Measurements from ENCODE around the gene WDR88. TPM values are rescaled to one million over a fixed set of nuclear protein-coding genes. Genes with fewer than 3 reads are reported as not detected.

Gene WDR88
- total and polyA plus RNA-seq, 9 donors, result 0.09 to 1.3 (median 0.47) TPM

DNA sequence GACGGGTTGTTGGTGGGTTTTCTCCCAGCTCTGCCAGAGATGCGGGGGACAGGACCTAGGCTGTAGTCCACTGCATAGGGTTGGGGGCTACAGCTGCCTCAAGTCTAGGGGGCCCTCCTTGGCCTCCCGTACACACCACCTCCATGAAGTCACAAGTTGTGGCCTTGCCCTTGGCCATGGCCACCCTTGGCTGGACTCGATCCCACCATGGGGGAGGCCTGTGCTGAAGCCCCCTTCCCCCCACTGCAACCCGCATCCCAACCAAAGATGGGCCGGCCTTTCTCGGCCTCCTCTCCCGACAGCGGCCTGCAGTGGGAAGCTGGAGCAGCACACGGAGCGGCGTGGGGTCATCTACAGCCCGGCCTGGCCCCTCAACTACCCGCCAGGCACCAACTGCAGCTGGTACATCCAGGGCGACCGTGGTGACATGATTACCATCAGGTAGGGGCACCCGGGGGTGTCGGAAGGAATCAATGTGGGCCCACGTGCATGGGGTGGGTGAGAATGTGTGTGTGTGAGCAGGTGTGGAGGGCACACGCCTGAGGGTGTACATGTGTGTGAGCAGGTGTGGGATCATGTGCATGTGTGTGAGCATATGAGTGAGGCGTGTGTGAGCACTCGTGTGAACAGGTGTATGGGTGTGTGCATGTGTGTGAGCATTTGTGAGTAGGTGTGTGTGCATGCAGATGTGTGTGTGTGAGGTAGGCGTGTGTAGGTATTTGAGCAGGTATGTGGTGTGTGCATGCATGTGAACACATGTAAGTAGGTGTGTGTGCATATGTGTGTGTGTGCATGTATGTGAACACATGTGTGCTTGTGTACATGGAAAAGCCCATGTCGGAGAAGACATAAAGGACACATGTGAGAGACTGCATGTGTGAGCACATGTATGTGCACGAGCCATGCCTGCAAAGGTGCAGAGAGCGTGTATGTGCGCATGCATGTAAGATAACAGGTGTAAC, 70.9 kb downstream of the WDR88 start:
- Histone ChIP-seq H3K4me3 (ENCODE audit: low read length) (no peak overlapping the region), H3K9me3 (replicated peaks; ENCODE audit: control insufficient read depth, low read depth, low read length) (no peaks in the 10 kb centered on the region), H3K36me3 (ENCODE audit: control insufficient read depth, insufficient read depth, low read length) (peaks cover 59% of the 10 kb centered on the region), H3K4me1 (ENCODE audit: control insufficient read depth, insufficient read depth, low read length) (peaks cover 9% of the 10 kb centered on the region), H3K27me3 (ENCODE audit: control insufficient read depth, insufficient read depth, low read length) (no peaks in the 10 kb centered on the region), H3K27ac (ENCODE audit: low read length) (no peak overlapping the region)
- no peak for DNase-seq
- whole genome bisulfite sequencing (ENCODE audit: insufficient coverage), result 88% methylated on average over 23 of the region's 27 CpGs

DNA sequence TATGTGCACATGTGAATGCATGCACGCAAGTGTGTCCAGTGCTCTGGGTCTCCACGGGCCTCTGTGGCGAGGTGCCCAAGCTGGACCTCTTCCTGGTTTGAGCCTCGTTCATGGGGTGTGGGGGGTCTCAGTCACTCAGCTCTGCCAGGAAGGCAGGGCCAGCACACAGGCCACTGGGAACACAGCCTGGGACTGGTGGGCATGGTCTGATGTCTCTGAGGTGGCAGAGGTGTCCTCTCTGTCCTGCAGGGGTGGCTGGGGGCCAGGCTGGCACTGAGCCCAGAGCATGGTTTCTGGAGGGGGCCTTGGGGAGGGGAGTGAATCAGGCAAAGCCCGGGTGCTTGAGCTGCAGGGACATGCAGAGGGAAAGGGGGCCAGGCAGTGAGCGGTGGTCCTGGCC, 71.6 kb downstream of the WDR88 start:
- peaks cover 11% of the 10 kb centered on the region for H3K4me1 ChIP-seq (ENCODE audit: control insufficient read depth, insufficient read depth, low read length)
- no peaks in the 10 kb centered on the region for H3K27me3 ChIP-seq (ENCODE audit: control insufficient read depth, insufficient read depth, low read length)
- peaks cover 56% of the 10 kb centered on the region for H3K36me3 ChIP-seq (ENCODE audit: control insufficient read depth, insufficient read depth, low read length)
- no peak overlapping the region for H3K4me3 ChIP-seq (ENCODE audit: low read length)
- DNase-seq, result no peak
- no peaks in the 10 kb centered on the region for H3K9me3 ChIP-seq (replicated peaks; ENCODE audit: control insufficient read depth, low read depth, low read length)
- H3K27ac ChIP-seq (ENCODE audit: low read length), result no peak overlapping the region
- 38% methylated on average over 6 of the region's 6 CpGs for WGBS (ENCODE audit: insufficient coverage)

DNA sequence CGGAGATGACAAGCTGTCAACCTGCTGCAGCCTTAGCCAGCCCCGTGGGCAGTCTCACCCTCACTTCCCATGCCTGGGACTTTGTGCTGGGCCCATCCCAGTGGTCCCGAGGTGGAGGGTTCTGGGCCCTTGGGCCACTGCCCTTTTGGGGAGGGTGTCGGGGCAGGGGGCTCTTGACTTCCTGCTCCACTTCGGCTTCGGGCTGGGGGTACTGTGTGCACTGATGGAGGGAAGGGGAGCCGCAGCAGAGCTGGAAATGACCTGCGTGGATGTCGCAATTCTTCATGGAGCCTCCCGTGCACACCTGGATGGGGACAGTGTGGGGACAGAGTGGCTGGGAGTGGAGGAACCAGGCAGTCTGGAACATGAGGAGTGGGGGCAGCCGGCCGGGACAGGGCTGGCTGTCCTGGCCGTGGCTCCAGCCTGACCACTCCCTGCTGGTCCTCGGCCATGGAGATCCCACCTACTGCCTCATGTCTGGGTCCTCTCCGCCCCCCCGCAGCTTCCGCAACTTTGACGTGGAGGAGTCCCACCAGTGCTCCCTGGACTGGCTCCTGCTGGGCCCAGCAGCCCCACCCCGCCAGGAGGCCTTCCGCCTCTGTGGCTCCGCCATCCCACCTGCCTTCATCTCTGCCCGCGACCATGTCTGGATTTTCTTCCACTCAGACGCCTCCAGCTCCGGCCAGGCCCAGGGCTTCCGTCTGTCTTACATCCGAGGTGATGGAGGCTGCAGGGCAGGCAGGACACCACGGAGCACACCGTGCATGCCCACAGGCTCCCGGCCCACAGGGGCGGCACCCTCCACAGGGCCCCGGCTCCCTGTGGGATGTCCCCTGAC, 72.4 kb downstream of the WDR88 start:
- WGBS (ENCODE audit: insufficient coverage), result 85% methylated on average over 29 of the region's 32 CpGs
- no peak overlapping the region for H3K27ac ChIP-seq (ENCODE audit: low read length)
- H3K9me3 ChIP-seq (replicated peaks; ENCODE audit: control insufficient read depth, low read depth, low read length), result no peaks in the 10 kb centered on the region
- no peak overlapping the region for H3K4me3 ChIP-seq (ENCODE audit: low read length)
- no peaks in the 10 kb centered on the region for H3K27me3 ChIP-seq (ENCODE audit: control insufficient read depth, insufficient read depth, low read length)
- H3K36me3 ChIP-seq (ENCODE audit: control insufficient read depth, insufficient read depth, low read length), result peaks cover 48% of the 10 kb centered on the region
- DNase-seq, result no peak
- peaks cover 17% of the 10 kb centered on the region for H3K4me1 ChIP-seq (ENCODE audit: control insufficient read depth, insufficient read depth, low read length)

DNA sequence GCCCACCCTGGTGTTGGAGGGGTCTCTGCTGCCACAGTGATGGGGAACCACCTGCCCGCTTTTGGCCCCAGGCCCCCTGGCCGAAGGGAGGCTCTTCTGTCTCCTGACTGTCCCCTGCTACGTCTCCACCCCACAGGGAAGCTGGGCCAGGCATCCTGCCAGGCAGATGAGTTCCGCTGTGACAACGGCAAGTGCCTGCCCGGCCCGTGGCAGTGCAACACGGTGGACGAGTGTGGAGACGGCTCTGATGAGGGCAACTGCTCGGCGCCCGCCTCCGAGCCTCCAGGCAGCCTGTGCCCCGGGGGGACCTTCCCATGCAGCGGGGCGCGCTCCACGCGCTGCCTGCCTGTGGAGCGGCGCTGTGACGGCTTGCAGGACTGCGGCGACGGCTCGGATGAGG, 73.2 kb downstream of the WDR88 start:
- Histone ChIP-seq H3K4me1 (ENCODE audit: control insufficient read depth, insufficient read depth, low read length) (peaks cover 23% of the 10 kb centered on the region), H3K4me3 (ENCODE audit: low read length) (no peak overlapping the region), H3K36me3 (ENCODE audit: control insufficient read depth, insufficient read depth, low read length) (peaks cover 46% of the 10 kb centered on the region), H3K27ac (ENCODE audit: low read length) (no peak overlapping the region), H3K9me3 (replicated peaks; ENCODE audit: control insufficient read depth, low read depth, low read length) (no peaks in the 10 kb centered on the region), H3K27me3 (ENCODE audit: control insufficient read depth, insufficient read depth, low read length) (no peaks in the 10 kb centered on the region)
- DNase-seq, result no peak
- 92% methylated on average over 24 of the region's 27 CpGs for WGBS (ENCODE audit: insufficient coverage)

DNA sequence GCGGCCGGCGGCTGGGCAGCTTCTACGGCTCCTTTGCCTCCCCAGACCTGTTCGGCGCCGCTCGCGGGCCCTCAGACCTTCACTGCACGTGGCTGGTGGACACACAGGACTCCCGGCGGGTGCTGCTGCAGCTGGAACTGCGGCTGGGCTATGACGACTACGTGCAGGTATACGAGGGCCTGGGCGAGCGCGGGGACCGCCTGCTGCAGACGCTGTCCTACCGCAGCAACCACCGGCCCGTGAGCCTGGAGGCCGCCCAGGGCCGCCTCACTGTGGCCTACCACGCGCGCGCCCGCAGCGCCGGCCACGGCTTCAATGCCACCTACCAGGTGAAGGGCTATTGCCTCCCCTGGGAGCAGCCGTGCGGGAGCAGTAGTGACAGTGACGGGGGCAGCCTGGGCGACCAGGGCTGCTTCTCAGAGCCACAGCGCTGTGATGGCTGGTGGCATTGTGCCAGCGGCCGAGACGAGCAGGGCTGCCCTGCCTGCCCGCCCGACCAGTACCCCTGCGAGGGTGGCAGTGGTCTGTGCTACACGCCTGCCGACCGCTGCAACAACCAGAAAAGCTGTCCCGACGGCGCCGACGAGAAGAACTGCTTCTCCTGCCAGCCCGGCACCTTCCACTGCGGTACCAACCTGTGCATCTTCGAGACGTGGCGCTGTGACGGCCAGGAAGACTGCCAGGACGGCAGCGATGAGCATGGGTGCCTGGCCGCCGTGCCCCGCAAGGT, 73.8 kb downstream of the WDR88 start:
- no peaks in the 10 kb centered on the region for H3K27me3 ChIP-seq (ENCODE audit: control insufficient read depth, insufficient read depth, low read length)
- no peaks in the 10 kb centered on the region for H3K9me3 ChIP-seq (replicated peaks; ENCODE audit: control insufficient read depth, low read depth, low read length)
- no peak overlapping the region for H3K4me3 ChIP-seq (ENCODE audit: low read length)
- H3K36me3 ChIP-seq (ENCODE audit: control insufficient read depth, insufficient read depth, low read length), result peaks cover 46% of the 10 kb centered on the region
- H3K4me1 ChIP-seq (ENCODE audit: control insufficient read depth, insufficient read depth, low read length), result peaks cover 26% of the 10 kb centered on the region
- DNase-seq, result no peak
- no peak overlapping the region for H3K27ac ChIP-seq (ENCODE audit: low read length)
- WGBS (ENCODE audit: insufficient coverage), result 92% methylated on average over 64 of the region's 64 CpGs

DNA sequence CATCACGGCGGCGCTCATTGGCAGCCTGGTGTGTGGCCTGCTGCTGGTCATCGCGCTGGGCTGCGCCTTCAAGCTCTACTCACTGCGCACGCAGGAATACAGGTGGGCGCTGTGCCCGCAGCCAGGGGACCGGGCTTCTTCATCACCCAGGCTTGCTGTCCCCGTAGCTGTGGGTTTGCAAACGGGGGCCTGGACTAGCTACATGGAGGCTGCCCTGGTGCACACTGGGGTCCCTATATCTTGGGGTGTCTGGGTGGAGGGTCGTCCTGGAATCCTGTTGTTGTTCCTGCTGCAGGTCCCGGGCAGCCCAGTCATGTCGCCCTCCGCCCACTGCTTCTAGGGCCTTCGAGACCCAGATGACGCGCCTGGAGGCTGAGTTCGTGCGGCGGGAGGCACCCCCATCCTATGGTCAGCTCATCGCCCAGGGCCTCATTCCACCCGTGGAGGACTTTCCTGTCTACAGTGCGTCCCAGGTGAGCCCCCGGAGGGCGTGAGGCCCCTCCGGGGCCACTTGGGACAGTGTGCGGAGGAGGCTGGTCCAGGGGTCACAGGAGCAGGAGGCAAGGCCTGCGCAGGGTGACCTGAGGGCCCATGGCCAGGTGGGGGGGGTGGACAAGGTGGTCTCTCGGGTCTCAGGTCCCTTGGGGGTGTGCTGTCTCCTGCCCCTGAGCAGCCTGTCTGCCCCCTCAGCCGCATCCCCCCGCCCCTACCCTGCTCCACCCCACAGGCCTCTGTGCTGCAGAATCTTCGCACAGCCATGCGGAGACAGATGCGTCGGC, 74.5 kb downstream of the WDR88 start:
- H3K36me3 ChIP-seq (ENCODE audit: control insufficient read depth, insufficient read depth, low read length), result peaks cover 46% of the 10 kb centered on the region
- 90% methylated on average over 33 of the region's 38 CpGs for WGBS (ENCODE audit: insufficient coverage)
- peaks cover 34% of the 10 kb centered on the region for H3K4me1 ChIP-seq (ENCODE audit: control insufficient read depth, insufficient read depth, low read length)
- H3K4me3 ChIP-seq (ENCODE audit: low read length), result no peak overlapping the region
- H3K27ac ChIP-seq (ENCODE audit: low read length), result no peak overlapping the region
- H3K9me3 ChIP-seq (replicated peaks; ENCODE audit: control insufficient read depth, low read depth, low read length), result no peaks in the 10 kb centered on the region
- no peak for DNase-seq
- H3K27me3 ChIP-seq (ENCODE audit: control insufficient read depth, insufficient read depth, low read length), result no peaks in the 10 kb centered on the region

DNA sequence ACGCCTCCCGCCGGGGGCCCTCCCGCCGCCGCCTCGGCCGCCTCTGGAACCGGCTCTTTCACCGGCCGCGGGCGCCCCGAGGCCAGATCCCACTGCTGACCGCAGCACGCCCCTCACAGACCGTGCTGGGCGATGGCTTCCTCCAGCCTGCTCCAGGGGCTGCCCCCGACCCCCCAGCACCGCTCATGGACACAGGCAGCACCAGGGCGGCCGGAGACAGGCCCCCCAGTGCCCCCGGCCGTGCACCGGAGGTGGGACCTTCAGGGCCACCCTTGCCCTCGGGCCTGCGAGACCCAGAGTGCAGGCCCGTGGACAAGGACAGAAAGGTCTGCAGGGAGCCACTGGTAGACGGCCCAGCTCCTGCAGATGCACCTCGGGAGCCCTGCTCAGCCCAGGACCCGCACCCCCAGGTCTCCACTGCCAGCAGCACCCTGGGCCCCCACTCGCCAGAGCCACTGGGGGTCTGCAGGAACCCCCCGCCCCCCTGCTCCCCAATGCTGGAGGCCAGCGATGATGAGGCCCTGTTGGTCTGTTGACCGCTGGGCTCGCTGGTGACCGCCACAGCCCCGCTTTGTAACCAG, 75.2 kb downstream of the WDR88 start:
- DNase-seq, result no peak
- Histone ChIP-seq H3K9me3 (replicated peaks; ENCODE audit: control insufficient read depth, low read depth, low read length) (no peaks in the 10 kb centered on the region), H3K36me3 (ENCODE audit: control insufficient read depth, insufficient read depth, low read length) (peaks cover 45% of the 10 kb centered on the region), H3K27me3 (ENCODE audit: control insufficient read depth, insufficient read depth, low read length) (no peaks in the 10 kb centered on the region), H3K4me3 (ENCODE audit: low read length) (no peak overlapping the region), H3K27ac (ENCODE audit: low read length) (no peak overlapping the region), H3K4me1 (ENCODE audit: control insufficient read depth, insufficient read depth, low read length) (peaks cover 38% of the 10 kb centered on the region)
- WGBS (ENCODE audit: insufficient coverage), result 81% methylated on average over 37 of the region's 38 CpGs

DNA sequence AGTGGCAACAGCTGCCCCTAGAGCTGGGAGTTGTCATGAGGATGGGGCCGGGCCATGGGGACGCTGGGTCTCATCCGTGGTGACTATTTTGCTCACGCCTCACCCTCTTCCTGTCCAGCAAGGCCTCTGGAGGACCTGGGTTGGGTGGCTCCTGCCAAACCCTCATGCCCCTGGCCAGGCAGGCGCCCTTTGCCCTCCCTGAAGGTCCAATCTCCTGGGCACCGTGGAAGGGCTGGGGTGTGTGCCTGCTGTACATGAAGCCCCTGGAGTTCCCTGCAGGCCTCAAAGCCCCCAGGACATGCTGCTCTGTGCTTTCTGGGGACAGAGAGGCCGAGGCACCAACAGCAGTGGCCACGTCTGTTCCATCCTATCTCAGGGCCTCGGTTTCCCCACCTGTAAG, 76.0 kb downstream of the WDR88 start:
- no peak overlapping the region for H3K4me3 ChIP-seq (ENCODE audit: low read length)
- no peak overlapping the region for H3K27ac ChIP-seq (ENCODE audit: low read length)
- H3K9me3 ChIP-seq (replicated peaks; ENCODE audit: control insufficient read depth, low read depth, low read length), result no peaks in the 10 kb centered on the region
- H3K4me1 ChIP-seq (ENCODE audit: control insufficient read depth, insufficient read depth, low read length), result peaks cover 46% of the 10 kb centered on the region
- no peak for DNase-seq
- peaks cover 38% of the 10 kb centered on the region for H3K36me3 ChIP-seq (ENCODE audit: control insufficient read depth, insufficient read depth, low read length)
- H3K27me3 ChIP-seq (ENCODE audit: control insufficient read depth, insufficient read depth, low read length), result no peaks in the 10 kb centered on the region
- WGBS (ENCODE audit: insufficient coverage), result 88% methylated on average over 7 of the region's 9 CpGs

DNA sequence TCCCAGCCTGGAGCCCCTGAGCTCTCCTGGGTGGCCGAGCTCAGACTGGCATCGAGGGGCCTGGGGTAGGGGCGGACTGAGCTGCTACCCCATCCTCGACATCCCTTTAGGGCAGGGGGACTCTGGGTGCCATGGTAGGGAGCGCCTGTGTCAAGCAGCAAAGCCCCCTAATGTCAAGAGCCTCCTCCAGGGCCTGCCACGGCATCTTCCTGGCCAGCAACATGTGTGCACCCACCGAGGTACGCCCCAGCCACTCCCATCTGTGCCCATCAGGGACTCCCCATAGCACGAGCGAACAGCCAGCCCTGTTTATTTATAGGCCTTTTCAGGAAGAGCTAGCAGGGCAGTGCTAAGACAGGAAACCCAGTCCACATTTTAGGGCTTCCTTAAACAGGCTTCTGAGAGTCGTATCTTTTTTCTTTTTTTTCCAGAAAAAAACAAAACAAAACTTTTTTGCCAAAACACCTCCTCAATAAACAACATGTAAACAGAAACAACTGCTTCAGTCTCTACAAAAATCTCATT, 76.5 kb downstream of the WDR88 start:
- no peaks in the 10 kb centered on the region for H3K27me3 ChIP-seq (ENCODE audit: control insufficient read depth, insufficient read depth, low read length)
- DNase-seq, result peak; percentile 40
- H3K4me1 ChIP-seq (ENCODE audit: control insufficient read depth, insufficient read depth, low read length), result peaks cover 48% of the 10 kb centered on the region
- no peak overlapping the region for H3K27ac ChIP-seq (ENCODE audit: low read length)
- peaks cover 33% of the 10 kb centered on the region for H3K36me3 ChIP-seq (ENCODE audit: control insufficient read depth, insufficient read depth, low read length)
- WGBS (ENCODE audit: insufficient coverage), result 79% methylated on average over 10 of the region's 11 CpGs
- no peak overlapping the region for H3K4me3 ChIP-seq (ENCODE audit: low read length)
- no peaks in the 10 kb centered on the region for H3K9me3 ChIP-seq (replicated peaks; ENCODE audit: control insufficient read depth, low read depth, low read length)
